GM21576 (cell line): ENCODE measurements around the gene AMOTL1.
"Not testable (repeated sequence)": the region's sequence is repeated elsewhere in the genome, so short reads cannot be mapped to it uniquely, and the experiment has no call there.

Source experiments
- ATAC-seq: cut with Tn5 transposase; IDR thresholded peaks from one replicate; pipeline ENCODE4 v1.9.1; 2021; ENCODE audit warnings: mild to moderate bottlenecking, moderate library complexity; ENCODE audit not compliant: unreplicated experiment

The AMOTL1 gene

DNA sequence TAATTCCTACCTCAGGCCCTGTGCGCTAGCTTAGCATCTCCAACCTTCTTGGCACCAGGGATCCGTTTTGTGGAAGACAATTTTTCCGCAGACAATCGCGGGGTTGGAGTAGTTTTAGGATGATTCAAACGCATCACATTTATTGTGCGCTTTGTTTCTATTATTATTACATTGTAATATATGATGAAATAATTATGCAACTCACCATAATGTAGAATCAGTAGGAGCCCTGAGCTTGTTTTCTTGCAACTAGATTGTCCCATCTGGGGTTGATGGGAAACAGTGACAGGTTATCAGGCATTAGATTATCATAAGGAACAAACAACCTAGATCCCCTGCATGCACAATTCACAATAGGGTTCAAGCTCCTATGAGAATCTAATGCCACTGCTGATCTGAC is 52.3 kb downstream of the AMOTL1 start:
- ATAC-seq, result no peak

DNA sequence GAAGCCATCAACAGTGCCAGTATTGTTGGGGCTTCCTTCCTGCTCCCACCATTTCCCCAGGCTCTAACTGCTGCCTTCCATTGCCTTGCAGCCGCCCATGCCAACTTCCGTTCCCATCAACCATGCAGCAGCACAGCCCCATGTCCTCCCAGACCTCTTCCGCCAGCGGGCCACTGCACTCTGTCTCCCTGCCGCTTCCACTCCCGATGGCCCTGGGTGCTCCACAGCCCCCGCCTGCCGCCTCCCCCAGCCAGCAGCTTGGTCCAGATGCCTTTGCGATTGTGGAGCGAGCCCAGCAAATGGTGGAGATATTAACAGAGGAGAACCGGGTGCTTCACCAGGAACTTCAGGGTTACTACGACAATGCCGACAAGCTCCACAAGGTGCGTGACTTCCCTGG is 53.3 kb downstream of the AMOTL1 start:
- no peak for ATAC-seq

DNA sequence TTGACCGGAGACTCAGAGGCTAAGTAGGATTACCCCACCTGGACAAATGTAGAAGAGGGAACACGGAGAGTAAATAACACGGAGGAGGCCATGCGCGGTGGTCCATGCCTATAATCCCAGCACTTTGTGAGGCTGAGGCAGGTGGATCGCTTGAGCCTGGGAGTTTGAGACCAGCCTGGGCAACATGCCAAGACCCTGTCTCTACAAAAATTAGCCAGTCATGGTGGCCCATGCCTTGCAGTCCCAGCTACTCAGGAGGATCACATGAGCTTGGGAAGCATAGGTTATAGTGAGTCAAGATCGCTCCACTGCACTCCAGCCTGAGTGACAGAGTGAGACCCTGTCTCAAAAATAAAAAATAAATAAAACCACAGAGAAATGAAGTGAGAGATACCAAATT is 53.9 kb downstream of the AMOTL1 start:
- no peak for ATAC-seq

DNA sequence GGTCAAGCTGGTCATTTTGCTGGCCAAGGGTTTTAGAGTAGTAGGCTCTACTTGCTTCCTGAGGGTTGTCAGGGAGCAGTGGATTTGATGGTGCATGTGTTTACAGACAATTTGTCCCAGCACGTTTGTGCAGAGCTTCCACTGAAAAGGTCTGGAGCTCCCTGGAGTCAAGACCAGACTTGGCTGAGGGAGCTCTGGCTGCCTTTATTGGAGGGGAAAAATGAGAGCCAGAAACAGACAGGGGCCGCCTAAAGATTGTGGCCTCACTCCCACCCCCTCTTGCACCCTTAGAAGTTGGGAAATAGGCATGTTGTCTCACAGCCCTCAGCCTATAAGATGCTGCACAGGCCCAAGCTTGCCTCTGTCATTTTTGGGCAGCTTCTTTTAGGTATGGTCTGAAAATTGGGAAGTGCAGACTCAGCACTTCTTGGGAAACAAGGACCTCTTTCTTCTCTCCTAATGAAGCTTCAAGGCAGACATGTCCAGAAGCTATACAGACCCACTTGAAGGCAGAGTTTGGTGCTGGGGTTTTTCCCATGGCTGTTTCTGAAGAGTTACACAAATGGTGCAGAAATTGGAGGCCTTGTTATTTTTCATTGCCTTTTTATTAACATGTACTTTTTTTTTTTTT is 55.1 kb downstream of the AMOTL1 start:
- no peak for ATAC-seq

DNA sequence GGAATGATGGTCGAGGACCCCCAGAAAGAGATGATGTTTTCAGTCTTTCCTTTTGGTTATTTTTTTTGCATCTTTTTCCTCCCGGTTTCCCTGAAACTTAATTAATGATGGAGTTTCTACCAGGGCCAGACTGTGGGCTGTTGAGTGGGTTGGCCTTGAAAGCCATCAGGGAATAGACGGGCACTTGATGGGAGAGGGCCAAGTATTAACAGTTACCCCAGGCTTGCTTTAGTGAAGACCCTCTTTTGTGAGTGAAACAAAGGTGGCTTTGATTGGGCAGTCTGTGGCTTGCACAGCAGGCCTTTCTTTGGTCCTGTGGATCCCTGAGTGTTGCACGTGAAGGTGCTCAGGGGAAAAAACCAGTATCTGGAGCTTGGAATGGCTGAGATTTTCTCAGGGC is 56.9 kb downstream of the AMOTL1 start:
- no peak for ATAC-seq

DNA sequence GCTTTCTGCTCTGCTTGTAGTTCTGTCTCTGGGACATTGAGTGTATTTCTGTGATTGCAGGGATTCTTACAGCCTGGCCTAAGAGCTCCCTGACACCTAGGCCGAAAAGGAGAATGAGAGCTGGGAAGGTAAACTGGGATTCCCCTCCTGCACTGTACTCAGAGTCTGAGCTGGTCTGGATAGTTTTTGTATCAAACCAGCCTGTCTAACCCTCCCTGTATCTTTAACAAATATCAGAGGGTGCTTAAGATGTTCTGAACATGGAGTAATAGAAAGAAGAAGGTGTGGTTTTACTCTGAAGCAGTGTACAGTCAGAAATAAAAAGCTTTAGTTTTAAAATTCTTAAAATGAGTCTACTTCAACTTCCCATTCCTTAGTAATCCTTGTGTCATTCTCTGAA is 57.3 kb downstream of the AMOTL1 start:
- no peak for ATAC-seq

DNA sequence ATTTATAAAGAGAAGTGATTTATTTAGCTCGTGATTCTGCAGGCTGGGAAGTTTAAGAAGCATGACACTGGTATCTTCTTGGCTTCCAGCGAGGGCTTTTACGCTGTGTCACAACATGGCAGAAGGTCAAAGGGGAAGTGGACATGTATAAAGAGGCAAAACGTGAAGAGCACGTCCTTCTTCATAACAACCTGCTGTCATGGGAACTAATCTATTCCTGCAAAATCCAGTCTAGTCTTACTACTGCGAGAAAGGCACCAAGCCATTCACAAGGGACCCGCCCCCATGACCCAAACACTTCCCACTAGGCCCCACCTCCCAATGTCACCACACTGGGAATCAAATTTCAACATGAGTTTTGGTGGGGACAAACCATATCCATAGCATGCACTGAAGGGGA is 58.3 kb downstream of the AMOTL1 start:
- ATAC-seq, result no peak

DNA sequence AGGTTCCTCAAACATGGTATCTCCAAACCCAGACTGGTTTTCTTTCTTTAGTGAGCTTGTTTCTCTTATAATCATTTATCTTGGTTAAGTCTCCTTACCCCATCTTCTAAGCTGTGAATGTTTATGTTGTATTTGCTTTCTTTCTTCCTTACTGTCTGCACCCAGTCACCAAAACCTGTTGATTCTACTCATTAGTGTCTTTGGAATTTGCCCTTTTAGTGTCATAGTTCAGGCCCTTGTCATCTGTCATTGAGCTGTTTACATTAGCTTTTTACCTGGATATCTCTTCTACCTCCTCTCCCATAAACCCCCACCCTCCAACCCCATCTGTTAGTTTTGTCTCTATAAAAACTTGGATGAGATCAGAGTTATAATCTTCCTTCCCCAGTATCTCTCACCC is 59.9 kb downstream of the AMOTL1 start:
- no peak for ATAC-seq

DNA sequence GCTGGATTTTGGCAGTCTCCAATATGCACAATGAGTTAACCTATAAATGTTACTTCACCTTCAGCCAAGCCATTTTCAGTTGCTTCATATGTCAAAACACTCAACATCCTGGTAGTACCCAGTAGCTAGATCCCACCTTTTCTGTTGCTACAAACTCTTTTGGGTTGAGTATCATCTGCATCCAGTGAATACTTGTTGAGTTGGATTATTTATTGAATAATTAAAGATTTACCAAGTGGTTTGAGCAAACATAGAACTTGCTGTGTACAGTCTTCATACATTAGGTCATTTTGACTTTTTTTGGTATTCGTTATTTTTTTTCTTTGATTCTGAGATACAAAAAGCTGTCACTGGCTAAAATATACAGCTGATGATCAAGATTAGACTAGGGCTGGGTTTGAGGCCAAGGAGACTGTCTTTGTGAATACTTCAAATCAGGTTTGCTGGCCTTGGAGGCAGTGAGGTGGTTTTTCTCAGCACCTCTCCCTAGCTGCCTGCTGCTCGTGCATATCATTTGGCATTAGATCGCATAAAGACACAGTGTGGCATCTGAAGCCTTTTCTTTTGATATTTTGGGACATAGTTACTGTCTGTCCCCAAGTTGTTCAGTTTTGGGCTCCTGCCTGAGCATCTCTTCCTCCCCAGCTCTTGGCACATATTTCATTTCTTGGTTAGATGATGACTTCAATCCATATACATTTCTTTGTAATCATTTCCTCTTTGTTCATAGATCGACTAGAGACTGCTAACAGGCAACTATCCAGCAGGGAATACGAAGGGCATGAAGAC is 62.8 kb downstream of the AMOTL1 start:
- no peak for ATAC-seq

DNA sequence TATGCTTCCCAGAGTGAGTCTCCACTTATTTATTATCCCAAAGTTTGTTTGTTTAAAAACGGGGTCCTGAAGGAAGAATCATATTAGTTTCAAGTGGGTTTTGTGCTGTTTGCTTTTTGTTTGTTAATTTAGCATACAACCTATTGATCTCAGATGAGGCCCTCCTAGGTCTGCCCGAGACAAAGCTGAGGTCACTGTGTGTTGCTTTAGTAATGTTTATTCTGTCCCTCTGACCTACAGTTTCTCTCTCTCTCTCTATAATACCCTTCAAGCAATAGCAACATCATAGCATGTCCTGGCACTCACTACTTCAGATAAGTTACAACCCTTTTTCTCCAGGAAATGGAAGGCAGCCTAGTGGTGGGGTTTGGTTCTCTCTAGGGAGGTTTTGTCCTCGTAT is 63.4 kb downstream of the AMOTL1 start:
- no peak for ATAC-seq

DNA sequence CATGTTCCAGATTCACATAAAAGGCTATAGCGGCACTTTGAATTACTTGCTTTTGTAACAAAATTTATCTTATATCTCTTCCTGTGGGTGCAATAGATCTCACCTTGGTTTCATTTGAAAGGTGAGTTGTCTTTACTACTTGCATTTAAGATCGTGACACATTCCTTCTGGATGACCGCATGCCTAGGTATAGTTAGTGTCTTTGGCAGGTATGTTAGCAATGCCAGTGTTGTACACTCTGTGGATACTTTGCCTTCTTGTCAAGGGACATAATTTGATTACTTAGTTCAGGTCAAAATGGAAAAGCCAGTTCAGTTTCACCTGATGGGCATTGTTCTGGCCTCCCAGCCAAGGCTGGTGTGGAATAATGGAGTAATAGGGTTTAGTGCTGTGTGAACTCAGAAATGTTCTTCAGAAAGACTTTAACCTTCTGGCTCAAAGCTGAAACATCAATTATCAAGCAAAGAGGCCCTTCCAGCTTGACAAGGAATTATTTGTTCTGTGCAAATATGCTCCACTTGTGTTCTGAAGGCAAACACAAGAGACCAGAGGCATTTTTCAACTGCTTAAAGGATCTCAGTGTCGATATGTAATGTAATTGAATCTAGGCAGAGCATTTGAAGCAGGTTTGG is 64.6 kb downstream of the AMOTL1 start:
- no peak for ATAC-seq

DNA sequence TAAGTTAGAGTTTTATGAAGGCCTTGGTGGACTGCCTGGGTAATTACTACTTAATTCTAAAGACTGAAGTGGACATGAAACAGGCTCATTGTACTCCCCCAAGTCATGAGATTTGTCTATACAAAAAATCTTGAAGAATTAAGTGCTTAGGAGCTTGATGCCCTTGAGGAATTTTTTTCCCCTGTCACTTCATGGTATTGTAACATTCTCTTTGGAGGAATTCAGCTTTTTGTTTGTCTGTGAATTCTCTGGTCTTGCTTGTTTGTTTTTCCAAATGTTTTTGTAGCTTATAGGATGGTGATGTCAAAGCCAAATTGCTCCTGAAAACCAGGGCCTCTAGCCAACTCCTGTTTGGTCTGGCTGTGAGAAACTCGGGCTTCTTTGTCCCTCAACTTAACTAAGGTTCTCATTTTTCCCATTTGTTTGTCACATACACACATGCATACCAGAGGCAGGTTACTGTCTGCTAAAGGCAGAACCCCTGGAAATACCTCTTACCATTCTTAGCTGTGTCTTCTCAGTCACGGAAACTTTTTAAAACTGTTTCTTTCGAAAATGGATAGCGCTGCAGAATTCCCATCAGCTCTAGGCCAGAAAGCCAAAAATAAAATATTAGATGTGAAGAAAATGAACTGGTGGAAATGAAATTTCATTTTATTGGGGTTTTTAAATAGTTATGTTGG is 66.9 kb downstream of the AMOTL1 start:
- ATAC-seq, result no peak

DNA sequence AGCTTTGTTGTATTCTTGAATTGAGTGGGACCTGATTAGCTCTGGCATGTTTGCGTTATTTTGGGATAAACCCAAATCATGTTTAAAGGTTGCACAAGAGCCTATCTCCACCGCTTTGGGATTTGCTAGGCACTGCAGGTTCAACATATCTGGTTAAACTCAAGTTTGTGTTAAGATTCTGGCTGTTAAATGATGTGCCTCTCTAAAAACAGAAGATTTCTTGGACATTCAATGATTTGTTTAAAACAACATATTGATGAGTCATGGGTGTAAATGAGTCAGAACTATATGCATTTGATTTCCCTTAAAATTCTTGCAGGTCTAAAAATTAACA is 67.4 kb downstream of the AMOTL1 start:
- ATAC-seq, result no peak

DNA sequence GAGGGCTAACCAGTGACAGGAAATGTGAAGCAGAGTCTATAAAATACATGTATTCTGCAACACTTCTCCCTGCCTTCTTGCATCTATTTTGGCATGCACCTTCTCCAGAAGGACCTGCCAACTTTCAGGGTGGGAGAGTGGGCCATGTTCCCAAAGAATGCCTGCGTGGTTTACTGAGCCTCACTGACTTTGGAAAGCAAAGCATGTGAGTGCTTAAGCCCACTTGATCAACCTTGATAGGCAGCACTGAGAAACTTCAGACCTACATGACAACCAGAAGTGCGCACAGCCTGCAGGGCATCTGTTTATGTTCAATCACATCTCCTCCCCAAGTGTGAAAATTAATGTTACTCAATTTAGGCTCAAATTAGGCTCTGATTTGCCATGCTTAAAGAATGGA is 69.2 kb downstream of the AMOTL1 start:
- no peak for ATAC-seq

DNA sequence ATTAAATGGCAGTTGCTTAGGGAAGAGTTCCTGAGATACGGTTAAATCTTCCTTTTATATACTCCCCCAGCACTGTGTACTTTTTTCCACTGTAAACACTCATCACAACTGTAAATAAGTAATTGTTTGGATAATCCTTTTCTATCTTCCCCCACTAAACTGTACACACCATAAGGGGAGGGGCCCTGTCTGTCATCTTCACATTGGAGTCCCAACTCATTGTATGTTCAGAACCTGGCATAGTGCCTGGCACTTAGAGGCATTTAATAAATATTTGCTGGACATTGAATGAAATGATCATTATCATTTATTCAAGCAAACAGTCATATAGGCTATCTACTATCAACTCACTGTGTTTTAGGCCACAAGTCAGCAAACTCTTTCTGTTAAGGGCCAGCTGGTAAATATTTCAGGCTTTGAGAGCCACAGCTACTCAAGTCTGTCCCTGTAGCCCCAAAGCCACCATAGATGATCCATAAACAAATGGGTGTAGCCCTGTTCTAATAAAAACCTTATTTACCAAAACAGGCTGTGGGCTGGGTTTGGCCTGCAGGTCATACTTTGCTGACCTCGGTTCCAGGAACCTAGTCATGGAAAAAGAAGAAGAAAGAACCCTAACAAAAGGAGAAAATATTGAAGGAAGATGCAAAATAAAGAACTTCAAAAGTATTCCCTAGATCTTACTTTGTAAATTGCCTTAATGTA is 70.0 kb downstream of the AMOTL1 start:
- no peak for ATAC-seq

DNA sequence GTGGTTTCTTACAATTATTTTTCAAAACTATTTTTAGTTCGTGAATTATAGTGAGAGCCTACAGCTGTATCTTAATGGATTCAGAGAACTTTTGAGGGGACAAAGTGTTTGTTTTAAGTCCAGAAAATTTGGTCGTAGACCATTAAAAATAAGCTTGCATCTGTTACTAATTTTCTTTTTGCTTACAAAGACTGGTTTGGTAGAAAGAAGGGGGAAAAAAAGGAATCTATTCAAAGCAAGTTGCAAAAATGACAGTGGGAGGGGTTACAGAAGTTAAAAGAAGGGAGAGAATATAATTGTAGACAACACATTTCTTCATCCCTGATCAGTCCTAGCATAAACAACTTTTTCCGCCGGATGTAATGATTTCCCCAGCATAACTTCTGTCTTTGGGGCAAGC is 72.1 kb downstream of the AMOTL1 start:
- ATAC-seq, result no peak

DNA sequence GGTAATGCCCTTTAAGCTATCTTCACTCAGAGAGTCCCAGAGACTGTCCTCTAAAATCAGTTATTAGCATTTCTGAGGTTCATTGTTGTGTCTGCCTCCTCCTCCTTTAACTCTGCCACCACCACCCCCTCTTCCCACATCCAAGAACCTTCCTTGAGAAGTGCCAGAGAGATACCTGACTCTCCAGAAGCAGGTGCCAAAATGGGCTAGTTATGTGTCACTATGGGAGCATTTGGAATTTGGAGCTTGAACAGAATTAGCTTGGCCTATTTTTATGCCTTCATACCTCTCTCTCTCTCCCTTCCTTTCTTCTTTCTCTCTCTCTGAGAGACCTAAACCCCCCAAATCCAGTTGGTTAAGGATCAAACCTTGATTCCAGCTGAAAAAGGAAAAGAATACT is 75.9 kb downstream of the AMOTL1 start:
- no peak for ATAC-seq

DNA sequence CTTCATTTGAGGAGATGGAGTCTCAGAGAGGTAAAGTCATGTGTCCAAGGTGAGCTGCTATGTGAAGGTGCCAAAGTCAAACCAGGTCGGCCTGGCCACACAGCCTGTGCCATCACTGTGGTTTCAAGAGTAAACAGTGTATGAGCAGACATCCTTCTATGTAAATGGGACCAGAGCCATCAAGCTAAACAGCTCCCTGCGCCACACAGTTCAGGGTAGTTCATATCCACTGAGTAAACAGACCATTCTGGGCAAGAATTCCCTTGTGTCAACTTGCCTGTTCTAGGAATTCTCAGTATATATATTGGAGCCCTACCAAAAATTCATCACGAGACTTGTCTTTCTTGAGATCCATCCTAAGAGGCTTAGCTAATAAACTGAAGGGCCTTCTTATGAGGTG is 77.5 kb downstream of the AMOTL1 start:
- no peak for ATAC-seq

DNA sequence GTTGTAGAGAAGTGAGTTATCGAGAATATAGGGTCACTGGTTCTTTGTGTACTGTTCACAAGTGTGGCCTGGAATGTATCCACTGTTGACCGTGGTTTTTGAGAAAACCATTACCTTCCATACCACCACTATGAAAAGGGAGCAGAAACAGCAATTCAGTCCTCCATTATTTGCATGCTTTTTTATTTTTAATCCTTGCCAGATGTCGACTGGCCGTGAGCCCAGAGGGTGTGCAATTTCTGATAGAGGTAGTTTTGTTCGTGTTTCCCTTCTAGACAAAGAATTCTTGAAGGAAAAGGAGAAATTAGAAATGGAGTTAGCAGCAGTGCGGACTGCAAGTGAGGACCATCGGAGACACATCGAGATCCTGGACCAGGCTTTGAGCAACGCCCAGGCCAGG is 81.7 kb downstream of the AMOTL1 start:
- ATAC-seq, result no peak

DNA sequence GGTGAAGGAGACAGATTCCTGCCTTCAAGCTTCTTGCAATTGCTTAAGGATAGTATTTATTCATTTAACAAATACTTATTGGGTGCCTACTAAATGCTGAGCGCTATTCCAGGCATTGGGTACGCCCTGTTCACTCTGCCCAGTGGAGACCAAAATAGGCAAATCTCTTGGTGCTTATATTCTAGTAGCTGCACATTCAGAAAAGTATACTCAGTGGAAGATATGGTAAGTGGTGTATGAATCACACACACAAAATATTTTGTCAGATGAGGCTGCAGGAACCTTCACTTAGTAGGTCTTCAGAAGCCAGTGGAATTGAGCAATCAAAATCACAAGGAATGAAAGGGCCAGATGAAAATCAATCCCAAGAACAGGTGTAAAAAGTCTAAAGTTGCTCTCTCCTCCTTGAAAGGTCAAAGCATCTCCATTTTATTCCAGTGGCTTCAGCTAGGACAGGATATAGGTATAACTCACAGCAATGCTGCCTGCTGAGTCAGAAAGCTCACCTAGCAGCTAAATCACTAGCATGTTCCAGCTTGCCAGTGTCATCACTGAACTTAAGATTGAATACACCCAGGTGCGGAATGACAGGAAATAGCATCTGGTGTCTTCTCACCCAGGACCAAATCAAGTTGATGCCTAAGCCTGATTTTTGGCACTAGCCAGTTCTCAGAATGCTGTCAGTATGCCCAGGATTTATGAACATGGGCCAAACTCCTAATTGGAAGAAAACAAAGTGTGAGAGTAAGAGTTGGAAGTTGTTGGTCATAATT is 83.9 kb downstream of the AMOTL1 start:
- no peak for ATAC-seq

DNA sequence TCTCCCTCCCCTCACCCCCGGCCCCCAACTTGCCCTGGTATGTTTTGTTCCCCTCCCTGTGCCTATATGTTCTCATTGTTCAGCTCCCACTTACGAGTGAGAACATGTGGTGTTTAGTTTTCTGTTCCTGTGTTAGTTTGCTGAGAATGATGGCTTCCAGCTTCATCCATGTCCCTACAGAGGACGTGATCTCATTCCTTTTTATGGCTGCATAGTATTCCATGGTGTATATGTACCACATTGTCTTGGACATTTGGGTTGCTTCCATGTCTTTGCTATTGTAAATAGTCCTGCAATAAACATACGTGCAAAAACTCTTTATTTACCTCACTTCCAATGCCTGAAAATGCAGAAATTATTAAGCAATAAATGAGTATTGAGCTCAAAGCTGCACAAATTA is 85.1 kb downstream of the AMOTL1 start:
- ATAC-seq, result not testable (repeated sequence)
